ENCODE results near the gene RSRC2.
"Not testable (repeated sequence)": the region's sequence is repeated elsewhere in the genome, so short reads cannot be mapped to it uniquely, and the experiment has no call there.

The RSRC2 gene

GRCh38 chr12:122483969-122484368, 42.8 kb downstream of the RSRC2 start:
- no peak for DNase-seq

DNA sequence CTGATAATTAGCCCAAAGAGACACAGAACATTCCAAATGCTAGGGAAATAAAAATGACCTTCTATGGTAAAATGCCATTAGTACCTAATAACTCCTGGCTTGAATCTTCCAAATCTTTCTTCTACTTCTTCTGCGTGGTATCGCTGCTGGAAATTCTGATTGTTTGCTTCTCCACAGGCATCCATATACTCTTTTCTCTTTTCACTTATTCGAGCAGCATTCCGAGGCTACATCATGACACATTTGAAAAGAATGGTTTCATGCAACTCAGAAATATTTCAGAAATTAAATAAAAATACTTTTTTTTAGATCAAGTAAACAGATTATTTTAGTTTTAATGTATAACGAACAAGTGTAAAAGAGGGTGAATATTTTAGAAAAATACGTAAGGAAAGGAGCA, 44.9 kb downstream of the RSRC2 start:
- DNase-seq: no peak

GRCh38 chr12:122480753-122481152, 46.0 kb downstream of the RSRC2 start:
- DNase-seq: no peak

GRCh38 chr12:122474324-122474716, 52.4 kb downstream of the RSRC2 start:
- no peak for DNase-seq

DNA sequence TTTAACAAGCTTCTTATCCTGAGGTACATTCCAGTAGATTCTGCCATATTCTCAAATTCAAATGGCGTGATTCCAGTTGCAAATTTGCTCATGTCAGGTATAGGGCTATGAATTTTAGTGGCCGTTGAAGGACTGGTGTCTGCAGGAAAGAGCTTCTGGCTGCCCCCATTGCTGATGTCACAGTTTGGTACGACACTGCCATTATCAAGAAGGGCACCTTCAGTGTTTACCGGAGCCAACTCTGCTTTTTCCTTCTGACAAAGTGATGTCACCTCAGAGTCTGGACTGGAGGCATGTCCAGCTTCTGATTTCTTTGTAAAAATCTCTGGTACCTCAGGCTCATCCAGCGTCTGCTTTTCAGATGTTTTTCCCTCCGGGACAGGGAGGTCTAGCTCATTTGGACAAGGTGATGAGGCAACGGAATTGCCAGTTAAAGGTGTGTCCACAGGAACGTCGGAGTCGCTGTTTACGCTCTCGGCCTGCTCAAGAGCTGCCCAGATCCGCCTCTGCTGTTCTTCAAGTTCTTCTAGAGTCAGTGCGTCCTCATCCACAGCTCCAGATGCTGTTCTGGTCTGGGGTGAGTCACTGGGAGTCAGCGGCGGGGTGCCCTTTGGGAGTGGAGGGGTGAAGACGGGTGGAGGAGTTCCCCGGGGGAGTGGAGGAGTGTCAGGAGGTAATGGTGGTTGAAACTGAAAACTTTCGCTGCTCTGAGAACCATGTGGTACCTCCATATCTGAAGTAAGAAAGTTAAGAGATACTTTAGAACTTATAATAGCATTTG, 53.0 kb downstream of the RSRC2 start:
- DNase-seq: no peak

DNA sequence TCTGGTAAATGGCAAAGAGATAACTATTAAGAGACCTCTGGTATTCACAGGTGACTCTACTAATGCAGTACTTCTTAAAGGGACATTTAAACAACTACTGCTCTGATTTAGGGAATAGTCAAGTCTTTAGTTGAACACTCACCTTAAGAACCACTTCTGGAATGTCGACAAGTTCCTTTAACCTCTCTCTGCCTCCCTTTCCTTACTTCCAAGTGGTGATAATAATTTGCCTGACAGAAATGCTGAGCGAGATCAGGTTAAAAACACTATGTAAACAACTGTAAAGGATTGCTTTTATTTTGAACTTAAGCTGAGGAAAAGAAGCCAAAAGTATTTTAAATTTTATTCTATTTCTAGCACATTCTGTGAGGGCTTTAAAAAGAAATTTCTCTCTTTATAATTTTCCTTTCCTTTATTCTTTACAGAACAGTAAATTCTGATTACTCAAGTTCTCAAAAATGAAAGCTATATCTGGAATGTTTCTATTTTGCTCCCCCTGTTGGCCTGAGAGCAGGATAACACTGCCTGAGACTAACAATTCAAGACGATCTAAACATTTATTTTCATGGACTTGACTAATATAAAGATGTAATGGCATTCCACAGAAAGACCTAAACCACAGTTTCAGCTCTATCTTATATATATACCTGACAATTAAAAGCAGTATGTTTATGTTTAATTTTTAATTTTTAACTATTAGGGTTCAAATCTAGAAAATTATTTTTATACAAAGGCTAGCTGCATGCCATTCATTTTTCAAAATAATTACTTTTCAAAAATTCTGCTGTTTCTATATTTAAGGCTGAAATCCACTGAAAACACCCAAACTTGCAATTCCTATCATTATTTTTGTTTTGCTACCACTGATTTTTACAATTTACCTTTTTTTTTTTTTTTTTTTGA, 55.2 kb downstream of the RSRC2 start:
- DNase-seq: peak; percentile 30

GRCh38 chr12:122470576-122470975, 56.2 kb downstream of the RSRC2 start:
- DNase-seq: not testable (repeated sequence)

- DNase-seq: not testable (repeated sequence)
These were observed 56.9 kb downstream of the RSRC2 start for GRCh38 chr12:122469856-122470255.

DNA sequence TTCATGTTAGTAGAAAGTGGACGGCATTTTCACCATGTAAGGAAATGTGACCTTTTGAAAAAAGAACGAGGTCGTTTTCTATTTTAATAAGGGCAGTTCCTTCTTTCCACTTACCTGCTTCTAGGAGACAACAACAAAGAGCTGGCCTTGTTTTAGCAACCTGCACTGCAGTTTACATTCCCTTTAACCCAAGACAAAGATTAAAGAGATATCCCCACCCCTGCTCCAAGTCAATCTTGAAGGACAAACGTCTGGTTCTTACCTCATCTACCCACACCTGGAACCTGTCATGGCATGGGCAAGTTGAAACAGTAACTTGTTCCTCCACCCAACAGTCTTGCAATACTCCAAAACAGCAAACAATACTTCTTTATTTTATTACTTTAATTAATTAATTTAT, 58.8 kb downstream of the RSRC2 start:
- no peak for DNase-seq

GRCh38 chr12:122464317-122465042, 62.3 kb downstream of the RSRC2 start:
- not testable (repeated sequence) for DNase-seq

GRCh38 chr12:122460641-122461040, 66.1 kb downstream of the RSRC2 start:
- no peak for DNase-seq

DNA sequence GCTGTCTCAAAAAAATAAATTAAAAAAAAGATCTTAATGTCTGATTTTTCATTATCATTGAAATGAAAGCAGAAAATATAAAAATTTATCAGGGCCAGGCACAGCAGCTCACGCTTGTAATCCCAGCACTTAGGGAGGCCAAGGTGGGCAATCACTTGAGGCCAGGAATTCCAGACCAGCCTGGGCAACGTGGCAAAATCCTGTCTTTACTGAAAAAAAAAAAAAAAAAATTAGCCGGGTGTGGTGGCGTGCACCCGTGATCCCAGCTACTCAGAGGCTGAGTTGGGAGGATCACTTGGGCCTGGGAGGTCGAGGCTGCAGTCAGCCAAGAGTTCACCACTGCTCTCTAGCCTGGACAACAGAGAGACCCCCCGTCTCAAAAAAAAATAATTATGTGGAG, 66.7 kb downstream of the RSRC2 start:
- no peak for DNase-seq

GRCh38 chr12:122459211-122459610, 67.5 kb downstream of the RSRC2 start:
- DNase-seq: no peak

DNA sequence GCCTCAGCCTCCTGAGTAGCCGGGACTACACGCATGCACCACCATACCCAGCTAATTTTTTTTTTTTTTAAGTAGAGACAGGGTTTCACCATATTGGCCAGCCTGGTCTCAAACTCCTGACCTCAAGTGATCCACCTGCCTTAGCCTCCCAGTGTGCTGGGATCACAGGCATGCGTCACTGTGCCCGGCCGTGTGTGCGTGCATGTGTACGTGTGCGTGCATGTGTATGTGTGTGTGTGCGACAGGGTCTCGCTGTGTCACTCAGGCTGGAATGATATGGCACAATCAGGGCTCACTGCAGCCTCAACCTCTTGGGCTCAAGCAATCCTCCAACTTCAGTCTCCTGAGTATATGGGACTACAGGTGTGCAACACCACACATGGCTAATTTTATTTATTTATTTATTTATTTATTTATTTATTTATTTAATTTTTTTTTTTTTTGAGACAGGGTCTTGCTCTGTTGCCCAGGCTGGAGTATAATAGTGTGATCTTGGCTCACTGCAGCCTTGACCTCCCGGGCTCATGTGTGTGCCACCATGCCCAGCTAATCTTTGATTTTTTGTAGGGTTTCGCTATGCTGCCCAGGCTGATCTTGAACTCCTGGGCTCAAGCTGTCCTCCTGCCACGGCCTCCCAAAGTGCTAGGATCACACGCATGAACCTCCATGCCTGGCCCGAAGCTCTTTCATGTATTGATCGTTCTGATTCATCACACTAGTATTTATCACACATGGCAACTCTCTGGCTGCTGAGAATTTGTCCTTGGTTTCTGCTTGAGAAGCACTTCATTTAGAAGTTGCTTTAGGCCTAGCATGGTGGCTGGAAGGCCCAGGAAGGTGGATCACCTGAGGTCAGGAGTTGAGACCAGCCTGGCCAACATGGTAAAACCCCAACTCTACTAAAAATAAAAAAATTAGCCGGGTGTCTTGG, 68.4 kb downstream of the RSRC2 start:
- no peak for DNase-seq

DNA sequence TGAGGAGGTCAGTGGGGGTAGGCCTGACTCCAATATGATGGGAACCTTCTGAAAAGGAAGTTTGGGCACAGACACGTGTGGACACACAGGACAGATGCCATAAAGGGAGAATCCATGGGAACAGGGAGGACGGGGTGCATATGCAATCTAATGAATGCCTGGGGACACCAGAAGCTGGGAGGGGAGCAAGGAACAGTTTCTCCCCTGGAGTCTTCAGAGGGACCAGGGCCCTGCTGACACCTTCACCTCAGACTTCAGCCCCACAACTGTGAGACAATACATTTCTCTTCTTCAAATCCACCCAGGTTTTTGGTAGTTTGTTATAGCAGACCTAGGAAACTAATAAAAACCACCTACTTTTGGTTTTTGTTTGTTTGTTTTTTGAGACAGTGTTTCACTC, 69.1 kb downstream of the RSRC2 start:
- no peak for DNase-seq

GRCh38 chr12:122454739-122455138, 72.0 kb downstream of the RSRC2 start:
- no peak for DNase-seq

DNA sequence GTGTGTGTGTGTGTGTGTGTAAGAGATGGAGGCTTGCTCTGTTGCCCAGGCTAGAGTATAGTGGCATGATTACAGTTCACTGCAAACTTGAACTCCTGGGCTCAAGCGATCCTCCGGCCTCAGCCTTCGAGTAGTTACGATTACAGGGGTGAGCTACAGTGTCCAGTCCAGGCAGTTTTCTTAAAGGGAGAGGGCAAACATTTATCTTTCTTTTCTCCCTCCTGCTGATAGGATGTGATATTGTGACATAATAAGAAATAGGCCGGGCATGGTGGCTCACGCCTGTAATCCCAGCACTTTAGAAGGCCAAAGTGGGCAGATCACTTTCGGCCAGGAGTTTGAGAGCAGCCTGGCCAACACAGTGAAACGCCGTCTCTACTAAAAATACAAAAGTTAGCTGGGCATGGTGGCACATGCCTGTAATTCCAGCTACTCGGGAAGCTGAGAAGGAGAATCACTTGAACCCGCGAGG, 72.5 kb downstream of the RSRC2 start:
- no peak for DNase-seq
